HG03039 (cell line): ENCODE results near the gene GRM8.

ENCODE experiments used
- ATAC-seq: cut with Tn5 transposase; IDR thresholded peaks from one replicate; pipeline ENCODE4 v1.9.1; 2021; ENCODE audit warnings: mild to moderate bottlenecking, moderate library complexity; ENCODE audit not compliant: unreplicated experiment

GRM8 gene

DNA sequence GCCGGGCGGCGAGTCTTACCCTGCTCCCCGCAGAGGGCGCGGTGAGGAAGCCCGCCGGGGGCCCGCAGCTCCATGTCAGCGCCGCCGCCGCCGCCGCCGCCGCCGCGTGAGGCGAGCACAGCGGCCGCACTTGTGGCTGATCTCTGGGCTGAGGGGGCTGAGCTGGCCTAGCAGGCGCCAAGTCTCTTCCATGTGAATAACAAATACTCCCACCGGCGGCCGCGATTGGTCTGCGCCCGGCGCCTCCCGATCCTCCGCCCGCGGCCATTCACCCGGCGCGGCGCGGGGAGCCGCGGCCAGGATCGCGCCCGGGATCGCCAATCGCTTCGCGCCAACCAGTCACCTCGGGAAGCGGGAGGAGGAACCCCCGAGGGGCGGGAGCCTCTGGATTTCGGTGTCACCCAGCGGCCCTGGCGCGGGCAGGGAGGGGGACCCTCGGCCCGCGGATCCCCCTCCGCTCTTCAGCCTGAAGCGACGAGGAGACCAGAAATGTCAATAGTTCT is at the start of gene GRM8:
Gene GRM8, minus strand, starts transcription at position 164 of the 503 bp plus-strand sequence.
- ATAC-seq: no peak

DNA sequence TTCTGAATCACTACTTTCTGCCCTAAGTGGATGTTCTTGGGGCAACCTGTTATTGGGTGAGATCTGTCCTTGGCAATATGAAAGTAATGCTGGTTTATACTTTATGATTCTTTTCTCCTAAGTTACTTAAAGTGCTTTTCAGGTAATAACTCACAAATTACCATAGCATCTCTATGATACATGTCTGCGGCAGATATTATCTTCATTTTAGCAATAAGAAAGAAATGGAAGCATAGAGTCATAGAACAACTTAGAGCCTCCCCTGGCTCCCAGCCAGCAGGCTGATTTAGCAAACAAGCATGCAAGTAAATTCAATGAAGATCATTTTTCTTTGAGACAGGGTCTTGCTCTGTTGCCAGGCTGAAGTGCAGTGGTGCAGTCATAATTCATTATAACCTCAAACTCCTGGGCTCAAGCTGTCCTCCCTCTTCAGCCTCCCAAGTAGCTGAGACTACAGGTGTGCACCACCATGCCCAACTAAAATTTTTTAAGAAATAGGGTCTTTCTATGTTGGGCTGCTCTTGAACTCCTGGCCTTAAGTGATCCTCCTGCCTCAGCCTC is 38.1 kb upstream of the GRM8 start:
- no peak for ATAC-seq

DNA sequence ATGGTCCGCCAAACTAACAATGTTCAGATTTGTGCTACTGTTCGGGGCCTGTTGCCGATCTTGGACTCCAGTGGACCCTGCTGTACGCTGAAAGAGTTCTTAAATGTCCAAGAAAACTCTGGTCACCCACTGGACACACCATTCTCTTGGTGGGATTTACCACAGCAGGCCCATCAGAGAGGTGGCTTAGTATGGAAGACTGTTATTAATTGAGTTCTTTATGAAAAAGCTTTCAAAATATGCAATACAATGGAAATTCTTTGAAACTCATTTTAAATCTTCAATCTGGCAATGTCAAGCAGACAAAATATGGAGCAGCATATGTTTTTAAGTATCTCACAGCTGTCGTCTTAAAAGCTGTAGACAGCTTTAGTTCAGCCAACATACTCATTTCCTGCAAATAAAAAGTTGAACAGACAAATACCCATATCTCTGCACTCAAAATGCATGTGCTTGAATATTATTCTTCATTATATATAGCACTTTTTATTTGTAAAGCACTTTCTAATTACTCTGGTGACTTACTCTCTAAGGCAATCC is 37.4 kb upstream of the GRM8 start:
- ATAC-seq: no peak

DNA sequence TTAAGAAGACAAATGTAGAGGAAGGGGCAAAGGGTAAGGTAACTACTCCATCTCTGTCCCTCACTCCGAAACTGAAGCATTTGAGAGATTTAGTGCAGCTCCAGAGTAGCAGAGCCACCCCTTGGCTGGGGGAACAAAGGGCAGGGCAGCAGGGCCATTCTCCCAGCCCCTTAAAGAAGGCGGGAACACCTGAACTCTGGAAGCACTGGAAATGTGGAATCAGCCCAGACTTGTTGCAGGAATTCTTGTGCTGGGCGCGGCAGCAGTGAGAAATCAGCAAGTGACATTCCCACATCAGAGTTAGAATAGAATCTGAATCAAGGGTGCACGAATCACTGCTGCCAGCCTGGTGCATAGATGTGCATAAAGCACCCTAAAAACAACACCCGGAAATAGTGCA is 34.4 kb upstream of the GRM8 start:
- ATAC-seq: no peak

DNA sequence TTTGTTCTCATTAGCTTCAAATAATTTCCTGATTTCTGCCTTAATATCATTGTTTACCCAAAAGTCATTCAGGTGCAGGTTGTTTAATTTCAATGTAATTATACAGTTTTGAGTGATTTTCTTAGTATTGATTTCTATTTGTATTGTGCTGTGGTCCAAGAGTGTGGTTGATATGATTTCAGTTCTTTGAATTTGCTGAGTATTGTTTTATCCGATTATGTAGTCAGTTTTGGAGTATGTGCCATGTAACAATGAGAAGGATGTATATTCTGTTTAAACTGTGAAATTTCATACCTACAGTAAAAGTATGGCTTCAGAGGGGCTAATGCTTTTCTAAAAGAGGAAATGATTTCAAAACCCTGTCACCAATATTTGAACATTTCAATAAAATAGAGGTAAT is 17.4 kb upstream of the GRM8 start:
- no peak for ATAC-seq

DNA sequence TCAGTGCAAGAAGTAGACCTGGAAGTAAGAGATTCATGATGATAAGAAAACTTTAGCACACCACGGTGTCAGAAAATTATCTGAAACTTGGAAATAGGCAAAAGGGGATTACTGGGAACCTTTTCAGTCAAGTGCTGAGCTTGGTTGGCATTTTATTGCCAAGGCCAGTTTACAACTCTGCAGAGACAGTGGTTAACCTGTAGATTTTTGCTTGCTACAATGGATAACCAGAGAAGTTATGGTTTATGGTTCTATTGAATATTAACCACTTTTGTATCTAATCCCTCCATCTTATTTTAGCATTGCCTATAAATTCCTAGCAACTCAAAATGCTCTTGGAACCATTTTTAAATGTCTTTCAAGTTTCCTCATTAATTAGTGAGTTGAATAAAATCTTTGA is 13.3 kb upstream of the GRM8 start:
- no peak for ATAC-seq

DNA sequence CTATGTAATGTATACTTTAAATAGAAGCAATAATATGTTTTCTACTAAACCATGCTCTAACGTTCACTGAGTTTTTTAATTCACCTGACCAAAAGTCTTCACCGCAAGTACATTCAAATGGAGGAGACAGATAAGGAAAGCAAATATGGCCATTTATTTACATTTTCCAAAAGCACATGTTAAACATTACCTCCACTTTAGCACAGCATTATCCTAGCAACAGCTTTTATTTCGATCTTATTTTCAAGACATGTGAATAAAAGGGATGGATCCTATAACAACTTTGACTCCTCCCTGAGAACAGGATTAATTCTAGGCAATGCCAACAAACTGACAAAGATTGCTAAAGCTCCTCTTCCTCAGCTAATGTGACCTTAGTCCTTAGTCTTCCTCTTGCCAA is 11.5 kb upstream of the GRM8 start:
- no peak for ATAC-seq

DNA sequence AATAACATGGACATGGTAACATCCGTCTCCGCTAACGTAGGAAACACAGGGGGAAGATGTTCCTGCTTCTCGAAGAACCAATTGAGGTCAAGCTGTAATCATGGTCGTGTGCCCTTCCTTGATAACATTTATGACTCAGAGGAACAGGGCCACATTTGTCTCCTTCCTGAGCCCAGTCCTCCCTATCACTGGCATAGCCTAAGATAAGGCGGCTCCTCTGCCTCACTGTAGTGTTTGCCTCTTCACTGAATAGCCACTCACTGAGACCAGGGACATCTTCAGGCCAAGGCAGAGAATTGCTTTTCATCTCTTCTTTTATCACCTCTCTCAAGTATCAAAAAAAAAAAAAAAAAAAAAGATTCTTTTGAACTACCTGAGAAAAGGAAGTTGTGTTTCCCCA is 5.4 kb upstream of the GRM8 start:
- no peak for ATAC-seq

DNA sequence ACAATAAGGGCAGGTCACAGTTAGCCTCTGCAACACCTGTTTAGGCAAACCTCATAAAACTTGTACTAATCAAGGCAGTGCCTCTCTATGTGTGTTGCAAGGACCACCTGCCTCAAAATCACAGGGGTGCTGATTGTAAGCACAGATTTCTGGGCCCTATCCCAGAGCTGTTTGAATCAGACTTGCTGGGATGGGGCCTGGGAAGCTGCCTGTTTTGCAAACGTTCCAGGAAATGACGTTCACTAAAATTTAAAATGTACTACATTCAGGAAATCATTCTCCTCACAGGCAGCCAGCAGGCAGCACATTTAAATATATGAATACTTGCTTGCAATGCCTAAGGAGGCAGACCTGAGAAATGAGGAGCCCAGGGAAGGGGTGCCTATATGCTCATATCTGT is 4.3 kb upstream of the GRM8 start:
- no peak for ATAC-seq

DNA sequence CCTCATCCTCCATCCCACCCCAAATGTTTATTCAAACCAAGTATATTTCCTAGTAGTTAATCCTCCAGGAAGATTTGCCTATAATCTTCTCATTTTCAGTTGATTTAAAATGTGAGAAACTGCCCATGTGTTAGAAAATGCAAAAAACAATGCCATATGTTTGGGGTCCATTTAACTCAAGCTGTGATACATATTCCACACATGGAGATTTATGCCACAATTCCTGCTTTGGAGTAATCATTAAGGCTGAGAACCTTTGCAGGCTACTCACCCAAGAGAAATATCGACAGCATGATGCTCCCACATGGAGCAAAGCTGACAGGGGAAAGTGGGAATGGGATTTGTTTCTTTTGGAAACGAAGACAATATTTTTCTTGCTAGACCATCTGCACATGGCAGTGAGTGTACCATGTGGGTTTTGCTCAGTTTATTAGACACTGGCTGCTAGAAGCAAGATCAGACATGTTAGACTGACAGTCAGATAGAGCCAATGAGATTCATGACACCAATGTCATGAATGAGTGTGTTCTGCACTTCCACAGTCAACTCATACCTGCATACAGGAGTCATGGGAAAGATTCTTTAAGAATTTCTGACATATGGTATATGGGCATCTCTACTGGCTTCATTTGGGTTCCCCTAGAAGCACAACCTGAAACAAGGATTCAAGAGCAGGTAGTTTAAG is 3.4 kb upstream of the GRM8 start:
- no peak for ATAC-seq

DNA sequence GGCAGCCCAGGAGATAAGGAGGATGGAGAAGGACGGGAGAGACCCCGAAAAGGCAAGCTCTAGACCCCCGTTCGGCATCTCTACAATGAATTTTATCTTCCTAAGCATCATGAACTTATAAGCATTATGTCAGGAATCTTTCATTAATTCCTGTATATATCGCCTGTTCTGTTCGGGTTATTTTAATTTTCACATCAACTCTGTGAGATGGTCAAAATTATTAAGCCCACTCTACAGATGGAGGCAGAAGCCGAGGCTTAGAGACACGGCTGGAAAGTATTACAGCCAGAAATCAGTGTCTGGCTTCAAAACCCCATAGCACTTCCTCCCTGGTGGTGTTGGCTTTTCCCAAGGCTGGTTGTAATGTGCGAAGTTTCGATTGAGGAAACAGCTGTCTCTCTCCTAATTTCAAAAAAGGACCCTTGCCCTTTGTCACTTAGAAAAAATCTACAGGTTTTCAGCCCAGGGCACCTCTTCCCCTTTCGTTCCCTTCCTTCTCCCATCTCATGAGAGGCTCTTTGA is 1.5 kb upstream of the GRM8 start:
- no peak for ATAC-seq

DNA sequence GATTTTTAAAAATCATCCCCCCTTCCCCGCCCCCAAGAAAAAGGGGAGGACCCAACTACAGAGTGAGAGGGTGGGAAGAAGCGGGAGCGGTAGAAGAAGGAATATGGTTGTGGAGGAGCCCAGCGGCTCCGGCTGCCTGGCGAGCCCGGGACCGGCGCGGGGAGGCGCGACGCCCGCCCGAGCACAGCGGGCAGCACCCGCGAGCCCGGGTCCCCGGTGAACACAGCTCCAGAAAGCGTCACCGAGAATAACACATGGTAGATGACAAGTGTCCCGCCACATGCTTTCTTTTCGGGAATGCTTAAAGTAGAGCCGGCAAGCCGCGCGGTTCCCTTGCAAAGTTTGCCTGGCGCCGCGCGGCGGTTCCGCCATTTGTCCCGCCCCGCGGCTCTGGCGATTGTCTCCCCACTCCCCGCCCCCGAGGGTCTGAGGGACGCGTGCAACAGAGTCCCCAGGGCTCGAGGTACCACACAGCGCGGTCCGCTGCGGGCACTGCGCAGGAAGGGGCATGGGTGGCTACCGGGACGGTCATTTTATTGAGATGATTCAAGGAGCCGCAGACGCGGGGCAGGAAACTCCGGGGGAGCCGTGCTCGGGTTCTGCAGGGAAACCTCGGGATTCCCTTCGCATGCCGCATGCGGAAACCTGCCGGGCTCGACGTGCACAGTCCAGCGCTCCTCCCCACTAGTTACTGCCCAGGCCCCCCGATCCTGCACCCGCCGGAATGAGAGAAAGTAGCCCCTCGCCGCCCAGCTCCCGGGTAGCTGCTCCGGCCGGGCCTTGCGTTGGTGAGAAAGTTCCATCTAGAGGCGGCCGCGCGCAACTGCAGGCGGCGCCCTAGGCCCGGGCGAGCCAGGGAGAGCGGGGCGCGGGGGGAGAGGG is 781 bp upstream of the GRM8 start:
- ATAC-seq: peak; percentile 75

DNA sequence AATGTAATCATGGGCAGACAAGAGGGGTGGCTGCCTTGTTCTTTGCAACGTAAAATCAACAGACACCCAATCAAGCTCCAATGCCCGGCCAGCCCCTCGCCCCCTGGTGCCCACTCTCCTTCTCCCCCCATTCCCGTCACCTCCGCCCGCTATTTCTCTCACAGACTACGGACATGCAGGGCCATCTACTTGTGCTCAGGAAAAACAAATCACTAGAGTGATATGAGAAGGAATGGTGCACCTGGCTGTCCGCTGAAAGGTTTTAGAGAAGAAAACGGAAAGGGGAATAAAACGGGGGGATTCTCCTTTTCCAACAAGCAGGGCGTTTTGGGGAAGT is 396 bp downstream of the GRM8 start:
- no peak for ATAC-seq

DNA sequence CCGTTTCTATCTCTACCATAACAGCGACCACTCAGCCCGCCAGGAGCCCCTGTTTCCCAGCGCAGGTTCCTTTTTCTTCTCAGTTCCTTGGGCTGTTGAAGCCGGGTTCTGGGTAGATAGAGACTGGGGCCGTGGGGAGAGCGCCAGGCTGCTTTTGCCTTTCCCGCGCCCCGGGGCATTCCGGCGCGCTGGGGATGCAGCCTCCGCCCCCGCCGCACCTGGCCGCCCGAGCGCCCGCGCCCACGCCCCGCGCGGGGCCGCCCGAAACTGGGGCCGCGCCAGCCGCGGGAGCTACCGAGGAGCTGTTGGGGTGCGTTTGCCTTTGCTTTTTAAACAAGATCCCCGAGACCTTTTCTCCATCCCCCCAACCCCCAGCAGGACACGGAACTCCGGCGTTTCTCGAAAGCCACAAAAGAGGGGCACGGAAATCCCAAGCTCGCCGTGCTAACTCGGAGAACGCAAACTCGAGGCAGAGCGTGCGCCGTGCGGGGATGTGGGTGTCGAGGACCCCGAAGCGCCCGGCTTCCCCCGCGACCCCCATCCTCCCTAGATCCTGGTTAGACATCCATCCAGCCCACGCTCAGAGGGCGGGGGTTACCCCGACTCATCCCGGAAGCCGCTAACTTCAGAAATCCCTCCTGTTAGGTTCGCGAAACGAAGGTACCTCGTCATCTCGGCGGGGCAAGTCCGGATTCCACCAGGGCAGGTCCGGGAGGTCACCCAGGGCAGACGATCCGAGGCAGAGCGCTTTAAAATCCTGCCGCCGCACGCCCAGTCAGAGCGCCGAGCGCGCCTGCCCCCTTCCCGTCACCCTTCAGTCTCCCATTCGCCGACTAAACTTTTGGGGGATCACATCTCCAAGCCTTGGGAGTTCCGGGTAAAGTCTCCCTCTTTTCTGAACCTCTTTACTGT is 1.0 kb downstream of the GRM8 start:
- no peak for ATAC-seq

DNA sequence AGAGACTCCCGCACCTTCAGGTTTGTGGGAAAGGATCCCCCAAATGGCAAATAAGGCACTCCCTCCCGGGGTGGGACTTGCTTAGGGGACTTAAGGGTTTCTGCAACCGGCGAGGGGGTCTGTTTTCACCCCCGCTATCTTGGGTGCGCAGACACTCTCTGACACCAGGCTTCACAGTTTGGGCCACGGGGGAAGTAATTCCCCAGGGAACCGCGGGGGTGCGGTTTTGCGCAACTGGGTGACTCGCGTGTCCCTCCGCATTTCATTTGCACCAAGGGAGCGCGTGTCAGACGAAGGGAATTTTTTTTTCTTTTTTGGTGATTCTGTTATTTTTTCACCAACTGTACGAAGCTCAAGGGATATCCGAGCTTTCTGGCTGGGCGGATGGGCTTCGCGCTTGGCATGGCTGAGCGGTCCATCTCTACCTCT is 1.7 kb downstream of the GRM8 start:
- ATAC-seq: no peak

DNA sequence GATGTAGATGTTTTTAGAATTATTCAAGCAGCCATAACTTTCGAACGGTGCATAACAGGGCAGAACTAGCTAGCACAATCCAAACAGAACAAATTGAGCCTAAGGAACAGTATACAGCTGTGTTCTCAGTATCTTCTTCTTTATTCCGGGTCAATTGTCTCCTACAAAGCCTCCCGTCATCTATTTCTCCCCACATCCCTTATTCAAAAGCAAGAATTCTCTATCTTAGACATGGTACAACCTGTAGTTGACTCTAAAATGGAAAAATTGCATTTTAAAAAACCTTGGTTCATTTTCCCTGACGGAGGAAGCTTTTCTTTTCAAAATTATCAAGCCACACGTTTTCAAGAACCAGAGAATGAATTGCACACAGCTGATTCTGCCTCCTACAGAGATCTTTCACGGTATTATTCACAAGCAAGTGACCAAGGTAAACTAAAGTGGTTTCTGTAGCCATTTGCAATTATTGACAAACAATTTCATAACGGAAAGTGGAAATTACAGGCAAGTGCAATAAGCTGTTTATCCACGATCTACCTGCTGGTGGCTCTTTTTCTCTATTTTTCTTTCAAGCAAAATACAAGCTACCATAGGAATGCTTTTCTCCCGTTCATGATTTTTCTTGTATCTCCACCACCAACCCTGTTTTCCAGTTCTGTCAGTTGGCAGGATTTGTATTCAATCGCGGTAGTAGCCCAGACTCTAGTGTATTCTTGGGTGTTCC is 2.3 kb downstream of the GRM8 start:
- no peak for ATAC-seq

DNA sequence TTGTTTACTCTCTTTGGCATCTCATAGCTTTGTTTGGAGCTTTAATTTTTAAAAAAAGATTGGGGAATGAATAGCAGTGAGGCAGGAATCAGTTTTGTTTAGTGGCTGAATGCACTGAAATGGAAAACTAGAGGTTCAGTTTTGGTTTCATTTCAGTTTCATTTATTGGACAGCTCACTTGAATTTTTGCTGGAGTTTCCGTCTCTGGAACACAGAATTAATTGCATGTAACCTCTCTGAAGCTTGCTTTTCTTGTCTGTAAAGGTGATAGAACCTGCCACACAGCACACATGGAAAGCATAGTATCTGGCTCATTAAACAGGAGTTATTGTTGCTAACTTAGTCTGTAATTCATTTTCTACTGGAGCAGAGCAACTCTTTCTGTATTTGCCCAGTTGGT is 7.1 kb downstream of the GRM8 start:
- no peak for ATAC-seq

DNA sequence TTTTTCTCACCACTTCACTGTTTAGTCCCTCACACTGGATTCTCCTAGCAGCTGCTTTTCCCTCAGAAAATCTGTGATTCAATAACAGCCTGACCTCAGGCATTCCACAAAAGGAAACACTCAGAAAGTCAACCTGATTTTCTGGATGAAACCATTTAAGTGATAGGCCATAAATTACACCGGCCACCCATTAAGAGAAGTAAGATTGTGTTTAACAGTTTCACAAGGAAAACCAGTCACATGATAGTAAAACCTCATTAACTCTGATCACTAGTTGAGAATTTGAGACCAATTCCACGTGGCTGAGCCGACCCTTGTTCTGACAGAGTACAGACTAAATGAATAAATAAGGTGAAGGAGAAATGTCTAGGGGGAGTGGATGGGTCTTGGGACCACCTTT is 7.7 kb downstream of the GRM8 start:
- no peak for ATAC-seq

DNA sequence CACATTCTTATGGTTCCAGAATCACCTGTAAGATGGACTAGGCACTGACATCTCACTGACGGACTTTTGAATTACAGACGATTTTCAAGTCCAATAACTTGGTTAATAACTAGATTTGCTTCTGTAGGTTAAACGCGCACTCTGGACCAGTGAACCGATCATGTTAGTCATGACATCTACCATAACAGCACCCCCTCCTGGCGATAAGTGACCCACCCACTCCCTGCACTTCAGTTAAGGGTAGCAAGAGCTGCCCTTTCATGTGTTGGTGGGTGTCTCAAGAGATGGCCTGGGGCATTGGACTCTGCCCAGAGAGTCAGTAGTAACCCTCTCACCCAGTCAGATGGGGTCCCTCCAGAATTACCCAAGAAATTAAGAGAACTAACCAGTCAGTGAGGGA is 12.9 kb downstream of the GRM8 start:
- no peak for ATAC-seq

DNA sequence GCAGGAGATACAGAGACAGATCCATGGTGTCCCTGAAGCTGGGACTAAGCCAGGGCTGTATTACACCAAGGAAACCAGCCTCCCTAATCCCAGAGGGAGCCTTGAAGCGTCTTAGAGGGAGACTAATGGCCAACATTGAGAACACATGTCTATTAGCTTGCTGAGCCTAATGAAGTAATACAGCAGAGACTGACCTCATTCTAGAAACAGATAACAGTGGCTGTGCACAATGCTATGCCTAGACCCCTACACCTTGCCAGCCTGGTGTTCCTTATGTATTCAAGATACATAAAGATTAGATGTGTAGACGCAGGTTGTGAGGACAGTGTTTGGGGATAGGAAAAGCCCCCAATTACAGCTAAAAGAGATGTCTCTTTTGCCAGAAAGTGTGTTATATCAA is 19.1 kb downstream of the GRM8 start:
- ATAC-seq: no peak
